Measurements from ENCODE around the gene GPR171. TPM values are rescaled to one million over a fixed set of nuclear protein-coding genes. Genes with fewer than 3 reads are reported as not detected.

GPR171 gene
- polyA plus RNA-seq, 3 donors: 0.20 TPM; not detected in 2

DNA sequence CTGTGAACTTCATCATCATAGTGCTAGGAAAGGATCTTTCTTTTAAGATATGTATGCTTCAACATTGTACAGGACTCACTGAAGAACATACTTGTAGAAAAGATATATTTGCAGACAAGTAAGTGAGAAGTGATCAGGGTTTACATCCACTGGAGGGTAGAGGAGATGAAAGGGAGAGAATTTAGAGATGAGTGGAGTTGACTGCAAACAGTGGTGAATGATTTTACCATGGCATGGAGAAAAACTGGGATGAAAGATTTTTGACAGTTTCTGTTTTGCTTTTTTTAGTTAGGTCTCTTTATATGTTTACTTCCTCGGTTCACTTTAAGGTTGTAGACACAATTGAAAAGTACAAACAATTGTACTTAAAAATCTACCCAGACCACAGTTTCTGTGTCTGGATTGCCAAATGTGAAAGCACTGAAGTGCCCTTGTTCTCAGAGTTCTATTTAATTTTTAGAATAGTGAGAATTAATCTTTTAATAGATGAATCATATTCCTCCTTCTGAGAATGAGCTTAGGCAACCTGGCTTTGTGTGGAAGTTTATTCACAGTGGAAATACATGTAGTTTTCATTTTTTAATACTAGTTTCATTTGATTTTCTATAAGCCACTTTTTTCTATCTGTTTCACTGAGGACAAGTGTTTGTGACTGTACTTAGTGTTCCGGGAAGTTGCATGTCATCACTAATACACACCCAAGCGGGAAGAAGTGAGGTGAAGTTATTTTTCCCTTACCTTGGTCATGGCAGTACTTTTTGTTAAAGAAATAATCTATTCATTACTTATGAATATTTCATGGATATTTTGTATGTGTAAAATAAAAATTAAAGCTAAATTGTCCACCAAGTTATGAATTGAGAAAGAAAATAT, 1.8 kb upstream of the GPR171 start:
- Histone ChIP-seq H3K9me3 (replicated peaks in 1 of 2; ENCODE audit: control insufficient read depth in 1 of 2, insufficient read depth in 1 of 2, low read length in 2 of 2) (no peaks in the 10 kb centered on the region), H3K9ac (ENCODE audit: insufficient read depth, low read length, poor library complexity, severe bottlenecking) (no peak overlapping the region), H2AFZ (ENCODE audit: insufficient read depth, low read depth, low read length, poor library complexity, severe bottlenecking) (peak overlapping the region; percentile 19), H3K36me3 (replicated peaks in 1 of 2; ENCODE audit: control insufficient read depth in 1 of 2, insufficient read depth in 2 of 2, low read length in 2 of 2) (no peaks in the 10 kb centered on the region), H3K27me3 (ENCODE audit: control insufficient read depth in 2 of 2, insufficient read depth in 2 of 2, low read length in 2 of 2) (no peaks in the 10 kb centered on the region), H4K20me1 (ENCODE audit: insufficient read depth, low read length) (no peaks in the 10 kb centered on the region), H3K4me1 (ENCODE audit: control insufficient read depth in 1 of 2, insufficient read depth in 2 of 2, low read length in 2 of 2) (no peaks in the 10 kb centered on the region), H3K27ac (ENCODE audit: low read depth in 1 of 2, low read length in 2 of 2) (no peak overlapping the region), H3K4me3 (replicated peaks in 1 of 3; ENCODE audit: low read depth in 2 of 3, low read length in 3 of 3) (no peak overlapping the region), H3K79me2 (ENCODE audit: insufficient read depth, low read length) (no peaks in the 10 kb centered on the region), H3K4me2 (replicated peaks; ENCODE audit: extremely low read depth, low read length, poor library complexity, severe bottlenecking) (no peak overlapping the region)
- H3K4me1 Mint-ChIP-seq: peaks cover 3% of the 10 kb centered on the region
- peaks cover 0 to 4% (median 0%) of the 10 kb centered on the region in 3 donors for H3K27me3 Mint-ChIP-seq (ENCODE audit: low read depth in 3 of 3)
- no peaks in the 10 kb centered on the region for H3K9me3 Mint-ChIP-seq
- H3K36me3 Mint-ChIP-seq: no peaks in the 10 kb centered on the region
- no CpG with 5 or more reads among the region's 3 CpGs for WGBS (ENCODE audit: insufficient coverage)
- no peak overlapping the region for H3K4me3 Mint-ChIP-seq
- no peak for DNase-seq
- TF ChIP-seq, protein P1, sequence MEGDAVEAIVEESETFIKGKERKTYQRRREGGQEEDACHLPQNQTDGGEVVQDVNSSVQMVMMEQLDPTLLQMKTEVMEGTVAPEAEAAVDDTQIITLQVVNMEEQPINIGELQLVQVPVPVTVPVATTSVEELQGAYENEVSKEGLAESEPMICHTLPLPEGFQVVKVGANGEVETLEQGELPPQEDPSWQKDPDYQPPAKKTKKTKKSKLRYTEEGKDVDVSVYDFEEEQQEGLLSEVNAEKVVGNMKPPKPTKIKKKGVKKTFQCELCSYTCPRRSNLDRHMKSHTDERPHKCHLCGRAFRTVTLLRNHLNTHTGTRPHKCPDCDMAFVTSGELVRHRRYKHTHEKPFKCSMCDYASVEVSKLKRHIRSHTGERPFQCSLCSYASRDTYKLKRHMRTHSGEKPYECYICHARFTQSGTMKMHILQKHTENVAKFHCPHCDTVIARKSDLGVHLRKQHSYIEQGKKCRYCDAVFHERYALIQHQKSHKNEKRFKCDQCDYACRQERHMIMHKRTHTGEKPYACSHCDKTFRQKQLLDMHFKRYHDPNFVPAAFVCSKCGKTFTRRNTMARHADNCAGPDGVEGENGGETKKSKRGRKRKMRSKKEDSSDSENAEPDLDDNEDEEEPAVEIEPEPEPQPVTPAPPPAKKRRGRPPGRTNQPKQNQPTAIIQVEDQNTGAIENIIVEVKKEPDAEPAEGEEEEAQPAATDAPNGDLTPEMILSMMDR (IDR thresholded peaks at IDR 0.05): no peak
- intact Hi-C loops (cut with micrococcal nuclease): no loop called here
- peak overlapping the region in 2 of 7 donors; percentile 41 to 46 for H3K27ac Mint-ChIP-seq

DNA sequence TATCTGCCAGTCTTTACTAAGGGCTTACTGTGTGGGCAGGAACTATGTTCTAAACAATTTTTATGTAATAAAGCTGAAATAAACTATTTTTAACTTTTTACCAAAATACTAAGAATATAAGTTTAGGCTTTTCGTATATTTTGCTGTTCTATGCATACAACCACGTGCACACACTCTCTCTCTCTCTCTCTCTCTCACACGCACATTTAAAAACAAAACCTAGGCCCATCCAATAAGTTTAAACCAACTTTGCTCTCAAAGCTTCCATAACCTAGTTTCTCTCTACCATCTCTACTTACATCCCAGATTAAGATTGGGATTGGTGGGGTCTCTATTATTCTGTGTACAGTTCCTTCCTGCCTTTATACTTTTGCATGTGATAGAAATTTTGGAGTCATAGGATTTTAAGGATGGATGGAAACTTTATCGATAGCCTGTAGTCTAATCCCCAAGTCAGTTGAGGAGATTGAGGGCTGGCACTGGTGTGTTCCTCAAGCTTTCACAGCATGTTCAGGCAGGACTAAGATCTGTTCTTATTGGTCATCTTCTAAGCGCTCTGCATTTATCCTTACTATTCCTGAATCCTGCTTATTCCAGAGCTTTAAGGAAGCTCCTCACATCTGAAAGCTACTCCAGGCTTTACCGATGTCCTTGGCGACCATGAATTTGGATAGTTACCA, 1.8 kb downstream of the GPR171 start:
- Mint-ChIP-seq H3K27ac (no peak overlapping the region), H3K36me3 (no peaks in the 10 kb centered on the region), H3K9me3 (no peaks in the 10 kb centered on the region), H3K4me3 (no peak overlapping the region), H3K4me1 (peaks cover 3% of the 10 kb centered on the region), H3K27me3 (ENCODE audit: low read depth in 3 of 3) (no peaks in the 10 kb centered on the region)
- intact Hi-C loops (cut with micrococcal nuclease): no loop called here
- Histone ChIP-seq H3K4me3 (replicated peaks in 1 of 3; ENCODE audit: low read depth in 2 of 3, low read length in 3 of 3) (no peak overlapping the region), H3K9me3 (replicated peaks in 1 of 2; ENCODE audit: control insufficient read depth in 1 of 2, insufficient read depth in 1 of 2, low read length in 2 of 2) (no peaks in the 10 kb centered on the region), H3K79me2 (ENCODE audit: insufficient read depth, low read length) (no peaks in the 10 kb centered on the region), H3K36me3 (replicated peaks in 1 of 2; ENCODE audit: control insufficient read depth in 1 of 2, insufficient read depth in 2 of 2, low read length in 2 of 2) (no peaks in the 10 kb centered on the region), H3K4me1 (ENCODE audit: control insufficient read depth in 1 of 2, insufficient read depth in 2 of 2, low read length in 2 of 2) (no peaks in the 10 kb centered on the region), H3K4me2 (replicated peaks; ENCODE audit: extremely low read depth, low read length, poor library complexity, severe bottlenecking) (no peak overlapping the region), H3K9ac (ENCODE audit: insufficient read depth, low read length, poor library complexity, severe bottlenecking) (no peak overlapping the region), H4K20me1 (ENCODE audit: insufficient read depth, low read length) (no peaks in the 10 kb centered on the region), H2AFZ (ENCODE audit: insufficient read depth, low read depth, low read length, poor library complexity, severe bottlenecking) (no peak overlapping the region), H3K27ac (ENCODE audit: low read depth in 1 of 2, low read length in 2 of 2) (no peak overlapping the region), H3K27me3 (ENCODE audit: control insufficient read depth in 2 of 2, insufficient read depth in 2 of 2, low read length in 2 of 2) (no peaks in the 10 kb centered on the region)
- WGBS (ENCODE audit: insufficient coverage): 100% methylated on average over 1 of the region's 7 CpGs
- TF ChIP-seq, protein P1 (IDR thresholded peaks at IDR 0.05): no peak
- DNase-seq: no peak
